Psoas muscle (tissue), 8 donors: ENCODE data around the gene NHLRC3. TPM values are rescaled to one million over a fixed set of nuclear protein-coding genes. Genes with fewer than 3 reads are reported as not detected.

Experiments used
- ATAC-seq, 4 donors: fragments of 200-7000 bp; cut with Tn5 transposase; one replicate each; pipeline ENCODE4 v1.9.1; 2020; ENCODE audit warnings: moderate library complexity in 3 of 4, mild to moderate bottlenecking in 2 of 4
- DNase-seq, 2 donors: peaks; one replicate each; pipeline ENCODE4 v3.0.0-alpha.2; 2020
- H3K27ac ChIP-seq: fragments of 200-600 bp; one replicate; pipeline ENCODE4 v1.8.0; 2022
- H3K27me3 ChIP-seq, 3 donors: fragments of 200-600 bp in 1 of 3; one replicate each; pipeline versions ENCODE4 v1.6.1 to v1.8.0; 2013 to 2022; ENCODE audit warnings: low read length in 2 of 3, mild to moderate bottlenecking in 2 of 3, moderate library complexity in 1 of 3; ENCODE audit not compliant: insufficient read depth in 3 of 3
- H3K36me3 ChIP-seq, 2 donors: fragments of 200-600 bp in 1 of 2; one replicate each; pipeline versions ENCODE4 v1.6.1 to v1.8.0; 2013 to 2022; ENCODE audit warnings: low read depth in 1 of 2, mild to moderate bottlenecking in 1 of 2, moderate library complexity in 1 of 2; ENCODE audit not compliant: insufficient read depth in 1 of 2
- H3K4me1 ChIP-seq: fragments of 200-600 bp; one replicate; pipeline ENCODE4 v1.8.0; 2022
- H3K4me3 ChIP-seq: fragments of 200-600 bp; one replicate; pipeline ENCODE4 v1.8.0; 2022; ENCODE audit warnings: mild to moderate bottlenecking
- H3K9me3 ChIP-seq: fragments of 200-600 bp; one replicate; pipeline ENCODE4 v1.8.0; 2022
- CTCF ChIP-seq: fragments of 200-600 bp; IDR thresholded peaks from one replicate; pipeline ENCODE4 v1.8.0; 2022; ENCODE audit warnings: antibody characterized with exemption
- intact Hi-C, 2 donors: fragments of 100-400 bp; cut with DNase I; formaldehyde crosslinking; loops; one replicate each; pipeline versions ENCODE4 v1.11.0 to v1.14.2; 2022
- polyA plus RNA-seq, 3 donors: library from polyadenylated mRNA; stranded (reverse); fragments of 200-250 nt; gene quantifications; one replicate each; pipeline ENCODE4 v1.2.3, GENCODE V29; 2013
- total RNA-seq, 4 donors: library from RNA; stranded (reverse); fragmentation: NEBNext Ultra II Directional in 2 of 4; extraction: Animal tissue kit (Norgen Biotek cat#: 25700) in 2 of 4; gene quantifications; one replicate each; pipeline versions ENCODE4 v1.2.1 to v1.2.4, GENCODE V29; 2021 to 2023
- donor health status: healthy with polysubstance abuse.
- donor health status: DM: no; HTN: no; CAD: no; lungs with moderate emphysema.
- donor health status: Bipolar disorder and iron deficiency.
- donor health status: healthy.
- donor health status: DM: yes; HTN: yes; CAD: no.
- donor health status: DM: no; HTN: no; CAD: no.
- donor health status: DM: no; HTN: no; CAD: no.
- donor health status: DM: yes; HTN: yes; CAD: no.

NHLRC3 gene
- total and polyA plus RNA-seq, 7 donors: 3.4 to 10.1 (median 8.0) TPM

GRCh38 chr13:39099231-39099630, 61.0 kb downstream of the NHLRC3 start:
- intact Hi-C loops: no loop called here

More at GRCh38 chr13:39099231-39099630, 61.0 kb downstream of the NHLRC3 start:
- no peaks in the 10 kb centered on the region for H3K36me3 ChIP-seq
- H3K27me3 ChIP-seq: no peaks in the 10 kb centered on the region
- no peak for ATAC-seq
- no peak overlapping the region for H3K4me3 ChIP-seq
- no peak for TF ChIP-seq CTCF
- H3K9me3 ChIP-seq: no peaks in the 10 kb centered on the region
- no peak overlapping the region for H3K27ac ChIP-seq
- DNase-seq: no peak
- no peaks in the 10 kb centered on the region for H3K4me1 ChIP-seq

Other genes starting within 250 kb of the NHLRC3 start
- gene STOML3, start 47.6 kb upstream of the NHLRC3 start, total RNA-seq: not detected
- not detected for gene STOML3, start 47.6 kb upstream of the NHLRC3 start, polyA plus RNA-seq
- gene PROSER1, start 367 bp upstream of the NHLRC3 start, total RNA-seq: 10 to 100 TPM; 13.3 to 19.2 (median 15.1) TPM
- 1 to 10 TPM; 3.4 to 8.5 (median 5.4) TPM for gene PROSER1, start 367 bp upstream of the NHLRC3 start, polyA plus RNA-seq